Thyroid gland (tissue), 4 donors: ENCODE results near the gene PFDN6. TPM values are rescaled to one million over a fixed set of nuclear protein-coding genes. Genes with fewer than 3 reads are reported as not detected.

Experiments used
- DNase-seq, 2 donors: peaks; one replicate each; pipeline ENCODE4 v3.0.0-alpha.2; 2019
- H3K27ac ChIP-seq, 3 donors: fragments of 200-600 bp; sonication (generic); 1 replicate in 2 of 3; 2 replicates in 1 of 3; pipeline ENCODE4 v1.5.1; 2016 to 2019; ENCODE audit warnings: mild to moderate bottlenecking in 1 of 3, moderate library complexity in 1 of 3
- H3K27me3 ChIP-seq: fragments of 200-600 bp; sonication (generic); one replicate; pipeline ENCODE4 v1.5.1; 2019
- H3K36me3 ChIP-seq, 2 donors: fragments of 200-600 bp; sonication (generic); one replicate each; pipeline ENCODE4 v1.5.1; 2016 to 2019
- H3K4me1 ChIP-seq, 2 donors: fragments of 200-600 bp; sonication (generic); one replicate each; pipeline ENCODE4 v1.5.1; 2017 to 2019
- H3K4me3 ChIP-seq, 3 donors: fragments of 200-600 bp; sonication (generic); replicated peaks in 1 of 3; 1 replicate in 2 of 3; 2 replicates in 1 of 3; pipeline ENCODE4 v1.5.1; 2016; ENCODE audit warnings: mild to moderate bottlenecking in 1 of 3
- H3K9me3 ChIP-seq: fragments of 200-600 bp; sonication (generic); one replicate; pipeline ENCODE4 v1.5.1; 2017
- CTCF ChIP-seq, 6 experiments: fragments of 200-600 bp in 3 of 6; fragments of 450-650 bp in 3 of 6; sonication (generic) in 3 of 6; IDR thresholded peaks; one replicate each; pipeline ENCODE4 v1.5.1; 2016 to 2019; ENCODE audit warnings: antibody characterized with exemption in 6 of 6, mild to moderate bottlenecking in 2 of 6, inconsistent platforms in 1 of 6, moderate library complexity in 1 of 6
- POLR2A ChIP-seq, 2 donors: fragments of 450-650 bp; IDR thresholded peaks; one replicate each; pipeline ENCODE4 v1.6.1; 2017; ENCODE audit warnings: antibody characterized with exemption in 2 of 2, mild to moderate bottlenecking in 2 of 2, moderate library complexity in 1 of 2
- WGBS, 2 donors: methylation state at CpG; one replicate each; pipeline ENCODE4 v1.1.5; 2017; 5-methylcytosine and 5-hydroxymethylcytosine counted together
- intact Hi-C: fragments of 100-400 bp; cut with DNase I; formaldehyde crosslinking; loops from one replicate; pipeline ENCODE4 v1.15.1; 2023
- total RNA-seq, 4 donors: library from RNA; depleted of rRNA; stranded (reverse); fragments of >200 nt; gene quantifications; one replicate each; pipeline ENCODE4 v1.2.3, GENCODE V29; 2016

The PFDN6 gene
- total RNA-seq, 4 donors from 2014 or later = 29.1 to 51.9 (median 35.6) TPM

- intact Hi-C loops = no loop called here
- Histone ChIP-seq H3K27me3 (no peaks in the 10 kb centered on the region), H3K9me3 (no peaks in the 10 kb centered on the region), H3K4me3 (peak within 1 kb of the TSS; percentile 57 to 90 (median 80)), H3K4me1 (peaks cover 28 to 45% of the 10 kb centered on the region in 2 donors), H3K36me3 (peaks cover 21 to 29% of the 10 kb centered on the region in 2 donors), H3K27ac (peak within 1 kb of the TSS; percentile 75 to 90 (median 87))
- WGBS, 2 donors = 1 to 3% methylated on average over 16 to 53 of the region's 80 CpGs
- TF ChIP-seq CTCF (IDR thresholded peaks at IDR 0.05) = peak; percentile 17 to 50 (median 34)
- TF ChIP-seq POLR2A (IDR thresholded peaks at IDR 0.05) = peak in 1 of 2 donors; percentile 59
- DNase-seq = peak; percentile 73 to 75
Observed at GRCh38 chr6:33276864-33277662, 12.3 kb upstream of the PFDN6 start, which contains the start of gene B3GALT4. B3GALT4 (plus strand) TSS chr6:33277123; CDS start chr6:33277420, 297 bp downstream.

DNA sequence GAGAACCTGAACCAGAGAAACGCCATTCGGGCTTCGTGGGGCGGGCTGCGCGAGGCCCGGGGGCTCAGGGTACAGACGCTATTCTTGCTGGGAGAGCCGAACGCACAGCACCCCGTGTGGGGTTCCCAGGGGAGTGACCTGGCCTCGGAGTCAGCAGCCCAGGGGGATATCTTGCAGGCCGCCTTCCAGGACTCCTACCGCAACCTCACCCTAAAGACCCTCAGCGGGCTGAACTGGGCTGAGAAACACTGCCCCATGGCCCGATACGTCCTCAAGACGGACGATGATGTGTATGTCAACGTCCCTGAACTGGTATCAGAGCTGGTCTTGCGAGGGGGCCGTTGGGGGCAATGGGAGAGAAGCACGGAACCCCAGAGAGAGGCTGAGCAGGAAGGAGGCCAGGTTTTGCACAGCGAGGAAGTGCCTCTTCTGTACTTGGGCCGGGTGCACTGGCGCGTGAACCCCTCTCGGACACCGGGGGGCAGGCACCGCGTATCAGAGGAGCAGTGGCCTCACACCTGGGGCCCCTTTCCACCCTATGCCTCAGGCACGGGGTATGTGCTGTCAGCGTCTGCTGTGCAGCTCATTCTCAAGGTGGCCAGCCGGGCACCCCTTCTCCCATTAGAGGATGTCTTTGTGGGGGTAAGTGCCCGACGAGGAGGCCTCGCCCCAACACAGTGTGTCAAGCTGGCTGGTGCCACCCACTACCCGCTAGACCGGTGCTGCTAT lies 11.6 kb upstream of the PFDN6 start:
- peaks cover 22 to 39% of the 10 kb centered on the region in 2 donors for H3K4me1 ChIP-seq

GRCh38 chr6:33278392-33278741 lies 11.0 kb upstream of the PFDN6 start:
- no peak for TF ChIP-seq CTCF (IDR thresholded peaks at IDR 0.05)
- Histone ChIP-seq H3K4me3 (no peak overlapping the region), H3K27ac (no peak overlapping the region), H3K27me3 (no peaks in the 10 kb centered on the region), H3K4me1 (peaks cover 17 to 34% of the 10 kb centered on the region in 2 donors), H3K9me3 (no peaks in the 10 kb centered on the region), H3K36me3 (peaks cover 20 to 29% of the 10 kb centered on the region in 2 donors)
- 80 to 84% methylated on average over 9 of the region's 9 CpGs for WGBS, 2 donors
- DNase-seq = no peak
- intact Hi-C loops = no loop called here

More for the DNA sequence above, 11.6 kb upstream of the PFDN6 start:
- TF ChIP-seq POLR2A (IDR thresholded peaks at IDR 0.05) (no peak), CTCF (IDR thresholded peaks at IDR 0.05) (no peak)
- peak overlapping the region; percentile 75 to 90 (median 87) for H3K27ac ChIP-seq
- no peaks in the 10 kb centered on the region for H3K9me3 ChIP-seq
- DNase-seq = no peak
- WGBS, 2 donors = 49% methylated on average over 20 to 29 of the region's 39 CpGs
- H3K27me3 ChIP-seq = no peaks in the 10 kb centered on the region
- H3K4me3 ChIP-seq = peak overlapping the region; percentile 57 to 90 (median 80)
- peaks cover 21 to 29% of the 10 kb centered on the region in 2 donors for H3K36me3 ChIP-seq
- intact Hi-C loops = no loop called here

DNA sequence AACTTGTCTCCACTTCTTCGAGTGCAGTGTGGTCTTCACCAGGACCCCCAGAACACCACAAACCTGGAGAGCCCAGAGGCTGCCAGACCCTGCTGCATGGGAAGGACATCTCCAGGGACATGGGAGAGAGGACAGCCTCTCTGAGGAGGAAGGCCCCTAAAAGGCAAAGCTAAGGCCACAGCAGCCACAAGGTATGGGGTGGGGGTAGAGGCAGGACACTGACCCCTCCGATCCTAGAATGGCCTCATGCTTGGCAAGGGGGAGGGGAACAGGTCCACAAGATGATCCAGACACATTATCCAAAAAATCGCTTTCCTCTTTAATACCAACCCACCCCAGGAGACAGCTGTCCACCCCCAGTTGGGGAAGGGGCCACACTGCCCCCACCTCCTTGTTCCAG lies 10.6 kb upstream of the PFDN6 start:
- no peak overlapping the region for H3K4me3 ChIP-seq
- intact Hi-C loops = no loop called here
- no peaks in the 10 kb centered on the region for H3K27me3 ChIP-seq
- WGBS, 2 donors = 89 to 94% methylated on average over 3 of the region's 3 CpGs
- H3K36me3 ChIP-seq = peaks cover 17 to 29% of the 10 kb centered on the region in 2 donors
- H3K27ac ChIP-seq = no peak overlapping the region
- no peaks in the 10 kb centered on the region for H3K9me3 ChIP-seq
- peaks cover 17 to 30% of the 10 kb centered on the region in 2 donors for H3K4me1 ChIP-seq
- no peak for DNase-seq
- TF ChIP-seq CTCF (IDR thresholded peaks at IDR 0.05) (no peak), POLR2A (IDR thresholded peaks at IDR 0.05) (no peak)
